Kasumi-1 (cell line): Measurements from ENCODE around the gene KIF12.

Experiments used
- DNase-seq, 2 experiments: peaks; one replicate each; lab custom pipeline; 2025; lab: John Stamatoyannopoulos, UW

KIF12 gene

GRCh38 chr9:114105236-114105635, 6.1 kb upstream of the KIF12 start:
- no peak for DNase-seq

GRCh38 chr9:114102484-114102883, 3.4 kb upstream of the KIF12 start:
- DNase-seq = no peak

GRCh38 chr9:114100536-114100935, 1.4 kb upstream of the KIF12 start:
- no peak for DNase-seq

GRCh38 chr9:114099669-114100270, 678 bp upstream of the KIF12 start:
- DNase-seq = no peak

GRCh38 chr9:114098021-114098935, 814 bp downstream of the KIF12 start:
- peak in 1 of 2 experiments; percentile 14 for DNase-seq

- no peak for DNase-seq
Observed at GRCh38 chr9:114097613-114098020, 1.5 kb downstream of the KIF12 start.

- no peak for DNase-seq
Observed at GRCh38 chr9:114096866-114097612, 2.1 kb downstream of the KIF12 start.

- no peak for DNase-seq
Observed at GRCh38 chr9:114096041-114096511, 3.0 kb downstream of the KIF12 start.

GRCh38 chr9:114094971-114095370, 4.1 kb downstream of the KIF12 start:
- no peak for DNase-seq

- DNase-seq = no peak
Observed at GRCh38 chr9:114093761-114094505, 5.2 kb downstream of the KIF12 start.

- no peak for DNase-seq
Observed at GRCh38 chr9:114093031-114093471, 6.0 kb downstream of the KIF12 start.

GRCh38 chr9:114092336-114092735, 6.8 kb downstream of the KIF12 start:
- DNase-seq = no peak

GRCh38 chr9:114091711-114092110, 7.4 kb downstream of the KIF12 start:
- DNase-seq = no peak

- no peak for DNase-seq
Observed at GRCh38 chr9:114090798-114091197, 8.3 kb downstream of the KIF12 start.

- DNase-seq = no peak
Observed at GRCh38 chr9:114089206-114089840, 9.8 kb downstream of the KIF12 start.

GRCh38 chr9:114088571-114089170, 10.4 kb downstream of the KIF12 start:
- no peak for DNase-seq

GRCh38 chr9:114087721-114088120, 11.4 kb downstream of the KIF12 start:
- no peak for DNase-seq

- DNase-seq = no peak
Observed at GRCh38 chr9:114086607-114087006, 12.5 kb downstream of the KIF12 start.

GRCh38 chr9:114086009-114086408, 13.1 kb downstream of the KIF12 start:
- DNase-seq = no peak

- no peak for DNase-seq
Observed at GRCh38 chr9:114085387-114085789, 13.7 kb downstream of the KIF12 start.
